Activated CD8-positive, alpha-beta memory T cell treated with anti-CD3 and anti-CD28 coated beads, Interleukin-2, amount 50 U/mL, for 48 hours (primary cell): ENCODE data around the gene CTNNA2.
A peak's percentile ranks its signal among the peaks of the same experiment; 100 is the strongest.

Experiments
- DNase-seq: peaks from one replicate; pipeline ENCODE4 v3.0.0-alpha.2; 2020

CTNNA2 gene

DNA sequence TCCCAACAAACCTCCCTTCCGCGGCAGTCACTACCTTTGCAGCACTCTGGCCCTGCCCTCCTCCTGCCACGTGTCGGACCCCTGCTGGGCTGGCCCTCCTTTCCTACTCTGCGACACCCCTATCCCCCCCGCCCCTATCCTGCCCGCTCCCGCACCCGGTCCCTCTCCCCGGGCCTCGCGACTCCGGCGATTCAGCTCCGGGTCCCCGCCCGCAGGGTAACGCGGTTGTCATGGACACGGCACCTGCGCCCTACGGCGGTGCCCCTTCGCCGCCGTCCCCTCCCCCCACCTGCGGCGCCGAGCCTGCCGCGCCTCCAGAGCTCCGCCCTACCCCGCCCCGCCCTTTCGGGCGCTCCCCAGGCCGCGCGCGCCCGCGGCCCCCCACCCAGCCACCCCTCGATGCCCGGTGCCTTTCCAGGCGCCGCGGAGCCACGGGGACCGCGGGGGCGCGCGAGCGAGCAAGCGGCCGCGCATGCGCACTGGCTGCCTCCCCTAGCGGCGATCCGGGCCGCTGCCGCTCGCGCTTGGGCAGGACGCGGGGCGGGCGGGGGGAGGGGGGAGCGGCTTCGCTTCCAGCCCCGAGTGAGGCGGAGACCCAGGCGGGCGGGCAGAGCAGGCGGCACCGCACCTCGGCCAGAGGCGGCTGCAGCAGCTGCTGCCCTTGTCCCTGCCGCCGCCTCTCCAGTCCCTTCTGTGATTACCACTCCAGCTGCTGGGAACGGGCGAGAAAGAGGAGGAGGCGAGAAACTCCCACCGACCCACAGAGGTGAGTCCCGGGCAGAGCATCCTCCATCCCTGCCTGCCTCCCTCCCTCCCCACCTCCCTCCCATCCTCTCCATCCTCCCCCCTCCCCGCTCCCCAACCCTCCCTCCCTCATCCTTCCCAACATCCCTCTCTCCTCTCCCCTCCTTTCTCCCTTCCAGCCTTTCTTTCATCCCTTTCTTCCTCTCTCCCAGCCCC, at the start of gene CTNNA2:
TSS of gene CTNNA2 (plus strand) at position 610 of the 960 bp plus-strand sequence.
- DNase-seq, result peak; percentile 66

GRCh38 chr2:79487399-79487798, 25.5 kb upstream of the CTNNA2 start:
- DNase-seq, result no peak

DNA sequence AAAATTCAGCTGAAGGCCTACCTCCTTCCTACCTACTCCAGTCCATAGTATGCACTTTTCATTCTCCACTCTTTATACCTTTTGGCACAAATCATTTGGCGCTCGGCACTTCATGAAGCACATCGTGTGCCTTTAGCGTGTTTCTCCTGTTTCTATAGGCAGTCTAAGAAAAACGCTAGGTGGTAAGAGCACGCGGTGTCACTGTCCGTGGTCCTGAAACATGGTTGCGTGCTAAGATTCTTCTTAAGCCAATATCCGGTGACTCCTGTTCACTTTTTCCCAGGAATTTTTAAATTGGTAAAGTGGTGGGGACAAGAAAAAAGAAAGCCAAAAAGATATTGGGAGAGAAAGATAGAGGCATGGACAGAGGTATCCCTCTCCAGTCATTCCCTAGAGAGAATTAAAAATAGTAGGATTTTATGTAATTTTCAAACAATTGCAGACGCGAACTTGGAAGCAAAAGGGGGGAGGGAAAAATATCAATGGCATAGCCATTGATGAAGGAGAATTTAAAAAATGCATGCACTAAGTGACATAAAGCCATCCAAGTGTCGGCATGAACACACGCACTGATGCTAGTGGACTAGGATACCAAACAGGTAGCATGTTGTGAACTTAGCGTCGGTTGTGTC, 1.4 kb upstream of the CTNNA2 start:
- DNase-seq, result no peak

DNA sequence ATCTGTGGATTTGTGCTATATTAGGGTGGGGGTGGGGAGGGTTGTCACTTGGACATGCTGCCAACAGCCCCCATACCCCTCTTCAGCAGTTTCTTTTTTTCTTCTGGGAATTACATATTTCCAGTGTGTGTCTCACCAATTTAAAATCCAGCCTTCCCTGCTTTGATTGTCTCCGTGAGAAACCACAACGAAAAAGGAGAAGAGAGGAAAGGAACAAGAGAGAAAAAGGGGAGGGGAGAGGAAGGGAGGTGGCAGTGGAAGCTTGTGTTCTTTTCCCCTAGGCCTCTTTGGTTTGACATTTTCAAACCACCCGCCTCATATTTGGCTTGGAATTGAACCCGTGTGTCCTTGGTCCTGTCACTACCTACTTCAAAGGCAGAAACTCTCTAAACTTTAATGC, 860 bp downstream of the CTNNA2 start:
- no peak for DNase-seq

DNA sequence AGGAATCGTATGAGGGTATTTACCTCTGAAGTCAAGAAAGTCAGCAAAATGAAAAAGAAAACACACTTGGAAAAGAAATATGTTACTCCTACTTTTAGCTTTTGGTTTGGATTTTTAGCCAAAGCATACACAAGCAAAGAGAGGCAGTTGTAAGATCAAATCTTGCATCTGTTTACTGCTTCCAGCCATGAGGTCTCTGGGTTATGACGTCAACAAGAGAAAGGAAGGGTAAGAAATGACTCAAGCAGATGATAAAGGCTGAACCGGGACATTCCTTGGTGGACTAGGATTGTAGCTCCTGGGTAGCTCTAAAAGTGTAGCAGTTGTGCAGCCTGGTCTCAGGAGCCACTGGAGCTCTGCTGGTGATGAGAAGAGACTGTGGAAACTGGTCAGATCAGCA, 16.8 kb downstream of the CTNNA2 start:
- DNase-seq, result no peak

DNA sequence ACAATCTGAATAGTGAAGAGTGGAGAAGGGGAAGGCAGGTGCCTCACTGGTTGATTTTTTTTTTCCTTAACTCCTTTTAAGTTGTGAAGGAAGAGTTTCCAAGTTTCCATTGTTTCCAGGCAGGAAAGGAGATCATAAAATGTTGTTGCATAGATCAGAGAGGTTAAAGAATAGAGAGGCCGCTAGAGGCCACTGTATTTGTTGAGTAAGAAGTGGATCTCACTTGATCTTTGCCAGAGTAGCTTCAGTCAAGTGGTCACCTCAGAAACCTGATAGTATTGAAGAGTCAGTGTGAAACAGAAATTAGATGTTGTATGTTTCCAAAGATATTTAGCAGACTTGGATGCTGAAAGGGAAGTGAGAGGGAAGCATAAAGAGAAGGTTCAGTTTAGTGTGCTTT, 17.6 kb downstream of the CTNNA2 start:
- no peak for DNase-seq

- DNase-seq, result no peak
Observed at GRCh38 chr2:79547568-79547967, 34.7 kb downstream of the CTNNA2 start.

- no peak for DNase-seq
Observed at GRCh38 chr2:79552653-79553052, 39.8 kb downstream of the CTNNA2 start.

DNA sequence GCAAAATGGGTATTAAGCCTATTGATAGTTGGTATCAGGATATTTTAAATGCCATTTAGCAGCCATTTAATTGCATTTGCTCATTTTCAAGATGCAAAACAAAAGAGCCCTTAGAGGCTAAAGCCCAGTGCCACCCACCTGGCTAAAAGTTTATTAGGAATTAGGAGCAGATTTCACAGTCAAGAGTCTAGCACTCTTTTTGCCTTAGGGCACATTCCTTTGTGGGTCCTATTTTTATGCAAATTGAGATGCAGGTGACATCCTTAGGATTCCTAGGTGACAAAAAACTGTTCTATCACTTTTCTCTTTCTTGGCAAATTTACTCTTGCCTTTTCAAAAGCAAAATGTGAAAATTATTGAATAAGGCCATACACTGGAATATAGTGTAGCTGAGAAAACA, 42.0 kb downstream of the CTNNA2 start:
- DNase-seq, result no peak

- no peak for DNase-seq
Observed at GRCh38 chr2:79564065-79564464, 51.2 kb downstream of the CTNNA2 start.

GRCh38 chr2:79569048-79569447, 56.2 kb downstream of the CTNNA2 start:
- no peak for DNase-seq

- no peak for DNase-seq
Observed at GRCh38 chr2:79573895-79574674, 61.2 kb downstream of the CTNNA2 start.

DNA sequence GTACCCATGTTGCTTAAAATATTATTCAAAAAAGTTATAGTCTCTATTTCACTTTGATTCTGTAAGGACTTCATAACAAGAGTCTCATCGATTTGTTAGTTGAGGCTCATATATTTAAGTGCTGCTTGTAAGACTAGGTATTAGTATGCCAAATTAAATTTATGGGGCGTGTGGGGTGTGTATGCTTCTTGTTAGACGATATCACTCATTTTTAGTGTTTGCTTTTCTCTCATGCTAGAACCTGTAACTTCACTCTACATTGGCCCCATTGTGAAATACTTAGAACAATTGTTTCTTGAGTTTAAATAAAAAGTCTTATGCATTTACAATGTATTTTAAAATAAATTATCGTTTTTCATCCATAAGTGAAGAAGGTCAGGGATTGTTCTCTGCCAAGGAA, 63.6 kb downstream of the CTNNA2 start:
- no peak for DNase-seq

DNA sequence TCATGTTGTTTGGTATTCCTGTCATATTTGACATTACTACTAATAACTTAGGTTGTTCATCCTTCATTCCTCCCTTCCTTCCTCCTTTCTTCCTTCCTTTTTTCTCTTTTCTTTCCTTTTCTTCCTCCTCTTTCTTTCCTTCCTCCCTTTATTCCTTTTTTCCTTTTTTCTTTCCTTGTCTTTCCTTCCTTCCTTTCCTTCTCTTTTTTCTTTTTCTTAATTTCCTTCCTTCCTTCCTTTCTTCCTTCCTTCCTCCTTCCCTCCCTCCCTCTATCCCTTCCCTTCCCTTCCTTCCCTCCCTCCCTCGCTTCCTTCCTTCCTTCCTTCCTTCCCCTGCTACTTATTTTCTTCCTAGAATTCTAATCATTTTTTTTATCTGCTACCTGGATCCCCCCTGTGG, 66.1 kb downstream of the CTNNA2 start:
- no peak for DNase-seq

GRCh38 chr2:79580175-79580574, 67.3 kb downstream of the CTNNA2 start:
- no peak for DNase-seq

- DNase-seq, result no peak
Observed at GRCh38 chr2:79585701-79586433, 73.0 kb downstream of the CTNNA2 start.

DNA sequence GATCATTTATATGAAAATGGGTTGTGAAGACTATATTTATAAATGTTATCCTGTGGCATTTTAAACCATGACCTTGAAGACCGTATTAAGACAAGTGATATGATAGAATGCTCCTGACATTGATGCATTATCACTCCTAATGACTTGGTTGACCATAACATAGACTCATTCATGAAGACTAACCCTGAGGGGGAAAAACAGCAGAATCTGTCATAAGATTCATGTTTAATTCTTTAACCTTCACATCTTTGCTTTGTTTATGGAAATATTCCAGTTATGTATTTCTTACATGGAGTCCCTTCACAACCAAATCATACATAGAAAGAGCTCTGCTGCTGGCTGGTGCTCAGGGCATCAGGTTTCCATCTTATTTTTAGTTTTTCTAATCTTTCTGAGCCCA, 78.4 kb downstream of the CTNNA2 start:
- DNase-seq, result no peak

GRCh38 chr2:79593237-79593867, 80.5 kb downstream of the CTNNA2 start:
- DNase-seq, result no peak

DNA sequence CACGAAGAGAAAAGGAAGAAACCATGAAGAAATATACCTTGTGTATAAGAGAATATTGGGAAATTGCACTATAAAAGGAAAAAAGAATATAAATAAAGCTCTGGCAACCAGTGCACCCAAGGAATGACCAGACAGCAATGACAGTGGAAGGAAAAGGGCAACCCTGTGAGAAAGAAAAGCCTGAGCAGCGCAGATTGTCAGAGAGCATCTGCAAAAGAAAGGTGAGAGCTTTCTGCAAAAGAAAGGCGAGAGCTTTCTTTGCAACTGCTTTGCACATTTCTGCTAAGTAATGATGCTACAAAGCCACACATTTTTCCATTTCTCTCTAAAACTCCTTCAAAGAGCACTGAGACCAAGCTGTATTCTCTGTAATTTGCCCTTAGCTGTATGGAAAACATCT, 83.6 kb downstream of the CTNNA2 start:
- DNase-seq, result no peak

GRCh38 chr2:79604748-79605147, 91.9 kb downstream of the CTNNA2 start:
- DNase-seq, result no peak

DNA sequence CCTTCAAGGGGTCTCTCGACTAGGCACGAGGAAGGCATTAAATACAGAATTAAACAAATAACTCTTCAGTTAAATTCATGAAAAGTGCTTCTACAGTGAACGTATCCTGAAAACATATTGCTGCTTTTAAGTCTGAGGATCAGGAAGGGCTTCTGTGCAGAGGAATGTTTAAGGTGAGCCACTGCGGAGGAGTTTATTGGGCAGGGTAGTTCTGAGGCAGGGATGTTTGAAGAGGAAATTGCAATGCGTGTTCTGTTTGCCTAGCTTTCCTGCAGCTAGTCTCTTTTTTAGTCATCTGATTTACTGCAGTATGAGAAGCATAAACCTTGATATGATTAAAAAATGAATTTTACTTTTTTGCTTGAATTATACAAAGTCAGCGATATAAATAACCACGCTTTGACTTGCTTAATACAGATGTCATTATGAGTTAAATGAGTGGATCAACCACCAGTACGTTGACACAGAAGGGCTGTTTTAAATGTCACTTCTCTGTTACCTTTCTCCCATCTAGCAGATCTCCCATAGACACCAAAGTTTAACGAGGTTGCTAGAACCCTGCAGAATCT, 98.7 kb downstream of the CTNNA2 start:
- DNase-seq, result no peak

- DNase-seq, result no peak
Observed at GRCh38 chr2:79612999-79613398, 100.1 kb downstream of the CTNNA2 start.
